Neural crest cell (in vitro differentiated cells): ENCODE data around the gene ZNF366. TPM values are rescaled to one million over a fixed set of nuclear protein-coding genes. Genes with fewer than 3 reads are reported as not detected.

Source experiments
- DNase-seq: peaks from one replicate; pipeline ENCODE4 v3.0.0; 2021; ENCODE audit warnings: low read depth, mixed read lengths, low spot score
- H3K27ac Mint-ChIP-seq: one replicate; pipeline ENCODE4 v1.8.0; 2021; ENCODE audit warnings: mild to moderate bottlenecking, mixed read lengths; ENCODE audit not compliant: unreplicated experiment
- H3K27me3 Mint-ChIP-seq: 2 replicates; pipeline ENCODE4 v1.8.0; 2021; ENCODE audit warnings: low read depth, mild to moderate bottlenecking, mixed read lengths
- H3K36me3 Mint-ChIP-seq: 2 replicates; pipeline ENCODE4 v1.8.0; 2021; ENCODE audit warnings: low read depth, mild to moderate bottlenecking, mixed read lengths
- H3K4me1 Mint-ChIP-seq: 2 replicates; pipeline ENCODE4 v1.8.0; 2021; ENCODE audit warnings: mixed read lengths
- H3K4me3 Mint-ChIP-seq: one replicate; pipeline ENCODE4 v1.8.0; 2021; ENCODE audit warnings: mild to moderate bottlenecking, mixed read lengths
- H3K9me3 Mint-ChIP-seq: 2 replicates; pipeline ENCODE4 v1.8.0; 2021; ENCODE audit warnings: mixed read lengths
- total RNA-seq: library from RNA; stranded (reverse); gene quantifications from 2 replicates; pipeline ENCODE4 v1.2.1, GENCODE V29; 2021
- TF ChIP-seq, protein P1 (sequence below): fragments of 200-600 bp; sonication (generic); conservative IDR thresholded peaks from 2 replicates; pipeline ENCODE4 v1.5.0; 2021; ENCODE audit warnings: antibody characterized with exemption, mild to moderate bottlenecking

ZNF366 gene
- total RNA-seq, 1 donor from 2014 or later, result not detected

DNA sequence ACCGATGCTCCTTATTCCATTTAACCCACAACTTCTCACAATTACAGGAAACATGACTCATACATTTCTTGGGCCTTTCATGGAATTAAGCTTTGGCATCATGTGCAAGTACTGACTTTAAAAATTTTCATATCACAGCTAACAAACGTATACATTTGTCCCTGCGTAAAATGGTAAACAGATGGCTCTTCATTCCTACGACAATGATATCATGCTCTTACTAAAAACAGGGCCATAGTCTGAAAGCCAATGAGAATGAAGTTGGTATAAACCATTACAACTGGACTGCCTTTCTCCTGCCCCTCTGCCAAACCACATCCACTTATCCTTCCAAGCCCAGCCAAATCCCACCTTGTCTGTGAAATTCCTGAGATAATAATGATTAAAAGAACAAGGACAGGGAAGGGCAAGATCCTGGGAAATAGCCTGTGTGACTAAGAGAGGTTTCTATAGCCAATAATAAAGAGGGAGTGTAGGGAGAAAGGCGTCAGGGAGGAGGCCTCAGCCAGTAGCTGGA, 44.9 kb upstream of the ZNF366 start:
- Mint-ChIP-seq H3K27ac (peak overlapping the region; percentile 45), H3K27me3 (no peaks in the 10 kb centered on the region), H3K4me3 (no peak overlapping the region), H3K4me1 (peaks cover 14% of the 10 kb centered on the region), H3K9me3 (peaks cover 3% of the 10 kb centered on the region), H3K36me3 (peaks cover 6% of the 10 kb centered on the region)
- TF ChIP-seq, protein P1, sequence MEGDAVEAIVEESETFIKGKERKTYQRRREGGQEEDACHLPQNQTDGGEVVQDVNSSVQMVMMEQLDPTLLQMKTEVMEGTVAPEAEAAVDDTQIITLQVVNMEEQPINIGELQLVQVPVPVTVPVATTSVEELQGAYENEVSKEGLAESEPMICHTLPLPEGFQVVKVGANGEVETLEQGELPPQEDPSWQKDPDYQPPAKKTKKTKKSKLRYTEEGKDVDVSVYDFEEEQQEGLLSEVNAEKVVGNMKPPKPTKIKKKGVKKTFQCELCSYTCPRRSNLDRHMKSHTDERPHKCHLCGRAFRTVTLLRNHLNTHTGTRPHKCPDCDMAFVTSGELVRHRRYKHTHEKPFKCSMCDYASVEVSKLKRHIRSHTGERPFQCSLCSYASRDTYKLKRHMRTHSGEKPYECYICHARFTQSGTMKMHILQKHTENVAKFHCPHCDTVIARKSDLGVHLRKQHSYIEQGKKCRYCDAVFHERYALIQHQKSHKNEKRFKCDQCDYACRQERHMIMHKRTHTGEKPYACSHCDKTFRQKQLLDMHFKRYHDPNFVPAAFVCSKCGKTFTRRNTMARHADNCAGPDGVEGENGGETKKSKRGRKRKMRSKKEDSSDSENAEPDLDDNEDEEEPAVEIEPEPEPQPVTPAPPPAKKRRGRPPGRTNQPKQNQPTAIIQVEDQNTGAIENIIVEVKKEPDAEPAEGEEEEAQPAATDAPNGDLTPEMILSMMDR, result no peak
- DNase-seq, result no peak

DNA sequence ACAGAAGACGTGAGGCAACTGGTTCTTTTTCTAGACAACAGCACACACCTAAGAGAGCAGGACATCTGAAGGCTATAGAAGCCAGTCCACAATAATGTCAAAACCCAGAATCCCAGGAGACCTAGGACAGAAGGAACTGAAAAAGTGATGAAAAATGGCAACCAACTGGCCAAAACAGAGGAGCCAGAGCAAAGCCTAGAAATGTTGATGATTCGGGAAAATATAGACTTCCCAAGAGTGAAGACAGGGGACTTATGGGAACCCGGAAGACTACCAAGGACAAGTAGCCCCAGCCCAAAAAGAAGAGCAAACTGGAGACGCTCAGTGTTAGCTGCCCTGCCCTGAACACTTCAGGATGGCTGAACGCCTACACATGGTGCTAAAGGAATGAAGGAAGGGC, 43.4 kb upstream of the ZNF366 start:
- Mint-ChIP-seq H3K36me3 (peaks cover 18% of the 10 kb centered on the region), H3K9me3 (peaks cover 14% of the 10 kb centered on the region), H3K4me3 (no peak overlapping the region), H3K27me3 (no peaks in the 10 kb centered on the region), H3K27ac (no peak overlapping the region), H3K4me1 (peaks cover 1% of the 10 kb centered on the region)
- TF ChIP-seq, protein P1, result no peak
- no peak for DNase-seq

DNA sequence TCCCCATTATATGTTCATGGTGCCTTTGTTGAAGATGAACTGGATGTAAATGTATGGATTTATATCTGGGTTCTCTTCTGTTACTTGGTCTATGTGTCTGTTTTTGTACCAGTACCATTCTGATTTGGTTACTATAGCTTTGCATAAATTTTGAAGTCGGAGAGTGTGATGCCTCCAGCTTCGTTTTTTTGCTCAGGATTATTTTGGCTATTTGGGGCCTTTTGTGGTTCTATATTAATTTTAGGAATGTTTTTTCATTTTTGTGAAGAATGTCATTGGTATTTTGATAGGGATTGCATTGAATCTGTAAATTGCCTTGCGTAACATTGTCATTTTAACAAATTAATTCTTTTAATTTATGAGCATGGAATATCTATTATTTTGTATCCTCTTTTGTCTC, 36.6 kb upstream of the ZNF366 start:
- peaks cover 19% of the 10 kb centered on the region for H3K36me3 Mint-ChIP-seq
- no peak for DNase-seq
- peaks cover 20% of the 10 kb centered on the region for H3K9me3 Mint-ChIP-seq
- H3K4me3 Mint-ChIP-seq, result no peak overlapping the region
- no peak overlapping the region for H3K27ac Mint-ChIP-seq
- H3K4me1 Mint-ChIP-seq, result peaks cover 5% of the 10 kb centered on the region
- no peaks in the 10 kb centered on the region for H3K27me3 Mint-ChIP-seq
- TF ChIP-seq, protein P1, result no peak

DNA sequence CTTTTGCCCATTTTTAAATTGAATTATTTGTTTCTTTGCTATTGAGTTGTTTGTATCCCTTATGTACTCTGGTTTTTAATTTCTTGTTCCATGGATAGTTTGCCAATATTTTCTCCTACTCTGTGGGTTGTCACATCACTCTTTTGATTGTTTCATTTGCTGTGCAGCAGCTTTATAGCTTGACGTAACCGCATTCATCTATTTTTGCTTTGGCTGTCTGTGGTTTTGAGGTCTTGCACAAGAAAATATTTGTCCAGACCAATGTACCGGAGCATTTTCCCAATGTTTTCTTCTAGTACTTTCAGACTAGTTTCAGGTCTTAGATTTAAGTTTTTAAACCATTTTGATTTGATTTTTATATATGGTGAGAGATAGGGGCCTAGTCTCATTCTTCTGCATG, 36.2 kb upstream of the ZNF366 start:
- H3K27ac Mint-ChIP-seq, result no peak overlapping the region
- peaks cover 19% of the 10 kb centered on the region for H3K36me3 Mint-ChIP-seq
- H3K4me3 Mint-ChIP-seq, result no peak overlapping the region
- peaks cover 20% of the 10 kb centered on the region for H3K9me3 Mint-ChIP-seq
- DNase-seq, result no peak
- H3K27me3 Mint-ChIP-seq, result no peaks in the 10 kb centered on the region
- TF ChIP-seq, protein P1, result no peak
- H3K4me1 Mint-ChIP-seq, result peaks cover 5% of the 10 kb centered on the region

DNA sequence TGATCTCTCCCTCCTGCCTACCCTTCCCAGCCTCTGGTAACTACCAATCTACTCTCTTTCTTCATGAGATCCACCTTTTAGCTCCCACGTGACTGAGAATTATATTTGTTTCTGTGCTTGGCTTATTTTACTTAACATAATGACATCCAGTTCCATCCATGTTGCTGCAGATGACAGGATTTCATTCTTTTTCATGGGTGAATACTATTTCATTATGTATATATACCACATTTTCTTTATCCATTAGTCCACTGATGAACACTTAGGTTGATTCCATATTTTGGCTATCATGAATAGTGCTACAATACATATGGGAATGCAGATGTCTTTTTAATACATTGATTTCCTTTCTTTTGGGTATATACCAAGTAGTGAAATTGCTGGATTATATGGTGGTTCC, 35.5 kb upstream of the ZNF366 start:
- TF ChIP-seq, protein P1, result no peak
- no peak for DNase-seq
- no peaks in the 10 kb centered on the region for H3K27me3 Mint-ChIP-seq
- peaks cover 16% of the 10 kb centered on the region for H3K36me3 Mint-ChIP-seq
- H3K4me3 Mint-ChIP-seq, result no peak overlapping the region
- H3K4me1 Mint-ChIP-seq, result peaks cover 5% of the 10 kb centered on the region
- H3K9me3 Mint-ChIP-seq, result peaks cover 20% of the 10 kb centered on the region
- H3K27ac Mint-ChIP-seq, result no peak overlapping the region
